ENCODE data around the gene GIGYF2.

GIGYF2 gene

DNA sequence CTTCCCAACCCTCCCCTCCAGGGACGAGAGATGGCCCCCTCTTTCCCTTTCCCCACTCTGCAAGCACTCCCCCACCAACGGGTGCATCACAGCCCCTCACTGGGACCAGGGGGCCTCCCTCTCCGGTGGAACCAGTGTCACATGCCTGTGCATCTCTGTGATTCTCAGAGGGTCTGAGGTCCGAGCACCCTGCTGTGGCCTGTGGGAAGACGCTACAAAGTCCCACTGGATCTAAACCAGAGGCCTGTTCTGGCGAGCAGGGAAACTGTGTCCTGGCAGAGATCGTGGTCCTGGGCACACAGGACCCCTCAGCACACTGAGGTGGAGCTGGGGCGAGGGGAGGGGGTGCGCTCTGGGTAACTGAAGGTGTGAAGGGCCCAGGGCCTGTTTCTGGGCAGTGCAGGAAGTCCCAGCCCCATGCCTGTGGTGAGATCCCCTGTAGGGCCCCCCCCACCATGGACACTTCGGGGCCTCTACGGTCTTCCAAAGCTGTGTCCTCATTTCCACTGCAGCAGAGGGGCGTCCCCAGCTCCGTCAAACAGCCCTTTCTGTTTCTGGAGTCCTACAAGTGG lies 180.9 kb downstream of the GIGYF2 start:
- Mint-ChIP-seq H3K4me3 (peak overlapping the region; percentile 33), H3K36me3 (ENCODE audit: low read depth) (no peaks in the 10 kb centered on the region), H3K27ac (no peak overlapping the region), H3K27me3 (peaks cover 15% of the 10 kb centered on the region), H3K4me1 (ENCODE audit: low read depth) (no peaks in the 10 kb centered on the region), H3K9me3 (no peaks in the 10 kb centered on the region)

DNA sequence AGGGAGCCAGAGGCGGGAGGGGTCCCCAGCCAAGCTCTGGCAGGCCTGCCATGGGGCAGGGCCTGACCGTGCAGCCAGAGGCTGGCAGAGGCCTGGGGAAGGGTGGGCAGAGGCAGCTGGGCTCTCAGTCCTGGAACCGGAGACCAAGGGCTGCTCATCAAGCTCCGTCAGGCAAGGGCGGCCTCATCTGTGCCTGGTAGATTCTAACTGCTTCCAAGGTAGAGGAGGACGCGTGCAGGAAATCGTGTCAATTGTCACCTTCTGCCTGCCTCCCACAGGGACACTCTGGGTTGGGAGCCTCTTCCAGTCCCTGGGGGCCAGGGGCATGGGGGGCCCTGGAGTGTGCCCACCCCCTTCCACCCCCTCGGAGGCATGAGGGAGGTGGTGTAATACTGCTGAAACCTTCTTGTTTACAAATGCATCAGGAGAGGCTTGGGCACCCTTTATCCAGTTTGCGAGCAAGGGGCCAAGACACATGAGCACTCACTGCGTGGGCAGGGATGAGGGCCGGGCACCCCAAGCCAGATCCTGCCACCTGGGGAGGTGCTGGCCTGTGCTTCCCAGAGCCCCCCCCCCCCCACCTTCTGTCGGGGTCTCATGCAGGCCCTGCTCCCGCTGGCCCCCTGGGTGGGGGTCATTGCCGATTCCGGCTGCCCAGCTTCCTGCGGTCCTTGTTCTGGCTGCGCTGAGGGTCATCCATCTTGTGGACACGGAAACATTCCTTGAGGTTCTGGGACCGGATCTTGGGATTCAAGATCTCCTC lies 181.9 kb downstream of the GIGYF2 start:
- no peak overlapping the region for H3K27ac Mint-ChIP-seq
- H3K27me3 Mint-ChIP-seq, result peaks cover 15% of the 10 kb centered on the region
- H3K9me3 Mint-ChIP-seq, result no peaks in the 10 kb centered on the region
- H3K4me3 Mint-ChIP-seq, result no peak overlapping the region
- H3K36me3 Mint-ChIP-seq (ENCODE audit: low read depth), result no peaks in the 10 kb centered on the region
- H3K4me1 Mint-ChIP-seq (ENCODE audit: low read depth), result no peaks in the 10 kb centered on the region

DNA sequence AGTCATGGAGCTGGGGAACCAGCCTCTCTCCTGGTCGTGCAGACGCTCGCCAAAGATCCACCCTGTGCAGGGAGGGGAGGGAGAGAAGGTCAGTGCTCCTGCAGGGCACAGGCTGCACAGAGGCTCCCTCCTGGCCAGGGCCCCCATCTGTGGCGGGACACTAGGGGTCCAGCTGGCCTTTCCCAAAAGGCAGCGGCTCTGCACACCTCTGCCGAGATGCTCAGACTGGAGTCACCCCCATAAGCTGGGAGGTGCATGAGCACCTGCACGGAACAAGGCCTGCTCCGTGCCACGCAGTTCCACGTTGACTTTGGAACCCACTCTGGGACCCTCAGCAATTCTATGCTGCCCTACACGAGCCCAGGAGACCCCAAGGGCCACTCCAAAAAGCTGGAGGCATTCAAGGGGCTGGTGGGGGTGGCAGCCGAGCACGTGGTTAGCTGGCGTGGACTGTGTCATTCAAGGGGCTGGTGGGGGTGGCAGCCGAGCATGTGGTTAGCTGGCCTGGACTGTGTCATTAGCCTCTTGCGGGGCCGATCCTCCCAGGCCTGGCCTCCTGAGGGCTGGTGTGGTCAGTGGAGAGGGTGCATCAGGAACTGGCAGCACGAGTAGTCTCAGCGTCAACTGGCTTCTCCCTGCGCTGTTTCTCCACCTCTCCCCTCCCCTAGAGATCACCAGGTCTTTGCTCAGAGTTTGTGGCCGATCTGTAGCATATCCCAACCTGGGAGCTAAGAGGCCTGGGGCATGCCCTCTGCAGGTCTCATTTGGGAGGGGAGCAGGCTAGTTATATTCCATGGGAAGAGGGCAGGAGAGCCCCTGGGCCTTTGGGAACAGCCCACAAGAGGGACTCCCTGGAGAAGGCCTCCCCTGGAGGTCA lies 182.7 kb downstream of the GIGYF2 start:
- Mint-ChIP-seq H3K27ac (no peak overlapping the region), H3K9me3 (no peaks in the 10 kb centered on the region), H3K4me1 (ENCODE audit: low read depth) (no peaks in the 10 kb centered on the region), H3K36me3 (ENCODE audit: low read depth) (no peaks in the 10 kb centered on the region), H3K27me3 (peaks cover 15% of the 10 kb centered on the region), H3K4me3 (no peak overlapping the region)

DNA sequence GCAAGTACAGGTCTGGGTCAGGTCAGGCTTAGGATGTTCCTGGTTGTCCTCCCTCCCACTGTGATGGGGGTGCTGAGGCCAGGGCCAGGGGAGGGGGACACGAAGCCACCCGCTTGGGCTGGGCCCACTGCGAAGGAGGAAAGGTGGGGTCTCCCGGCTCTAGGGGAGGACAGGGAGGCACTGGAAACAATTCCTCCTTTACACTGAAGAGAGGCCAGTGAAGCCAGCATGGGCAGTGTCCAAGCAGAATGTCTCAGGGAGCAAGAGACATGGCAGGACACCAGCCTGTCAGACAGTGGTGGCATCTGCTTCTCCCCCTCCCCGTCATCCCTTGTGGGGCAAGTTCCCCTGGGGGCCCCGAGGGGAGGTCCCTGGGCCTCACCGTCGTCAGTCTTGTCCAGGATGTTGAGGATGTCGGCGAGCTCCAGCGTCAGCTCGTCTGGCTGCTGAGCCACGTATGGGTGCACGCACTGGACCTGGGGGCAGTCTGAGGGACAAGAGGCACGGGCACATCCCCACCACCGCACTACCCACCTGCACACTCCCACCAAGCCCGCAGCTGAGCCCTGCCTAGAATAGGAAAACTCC lies 183.7 kb downstream of the GIGYF2 start:
- H3K4me3 Mint-ChIP-seq, result no peak overlapping the region
- H3K9me3 Mint-ChIP-seq, result no peaks in the 10 kb centered on the region
- H3K27ac Mint-ChIP-seq, result no peak overlapping the region
- no peaks in the 10 kb centered on the region for H3K36me3 Mint-ChIP-seq (ENCODE audit: low read depth)
- H3K4me1 Mint-ChIP-seq (ENCODE audit: low read depth), result no peaks in the 10 kb centered on the region
- peaks cover 6% of the 10 kb centered on the region for H3K27me3 Mint-ChIP-seq

DNA sequence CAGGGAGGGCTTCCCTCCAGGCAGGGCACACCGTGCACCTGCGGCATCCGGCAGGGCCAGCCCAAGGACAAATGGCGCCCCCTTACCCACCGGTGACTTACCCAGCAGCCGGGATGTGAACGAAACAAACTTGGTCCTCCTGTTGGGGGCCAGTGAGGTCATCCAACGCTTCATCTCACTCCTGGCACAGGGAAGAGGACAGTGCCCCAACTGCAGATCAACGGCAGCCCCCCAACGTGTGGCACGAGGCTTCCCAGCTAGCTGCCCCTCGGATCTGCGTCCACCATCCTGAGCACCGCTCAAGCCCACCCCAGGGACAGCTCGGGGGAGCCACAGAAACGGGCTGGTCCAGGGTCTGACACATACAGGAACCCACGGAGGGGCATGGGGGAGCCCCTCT lies 185.0 kb downstream of the GIGYF2 start:
- H3K4me1 Mint-ChIP-seq (ENCODE audit: low read depth), result no peaks in the 10 kb centered on the region
- no peaks in the 10 kb centered on the region for H3K36me3 Mint-ChIP-seq (ENCODE audit: low read depth)
- H3K4me3 Mint-ChIP-seq, result no peak overlapping the region
- no peaks in the 10 kb centered on the region for H3K9me3 Mint-ChIP-seq
- H3K27ac Mint-ChIP-seq, result no peak overlapping the region
- H3K27me3 Mint-ChIP-seq, result peaks cover 6% of the 10 kb centered on the region

DNA sequence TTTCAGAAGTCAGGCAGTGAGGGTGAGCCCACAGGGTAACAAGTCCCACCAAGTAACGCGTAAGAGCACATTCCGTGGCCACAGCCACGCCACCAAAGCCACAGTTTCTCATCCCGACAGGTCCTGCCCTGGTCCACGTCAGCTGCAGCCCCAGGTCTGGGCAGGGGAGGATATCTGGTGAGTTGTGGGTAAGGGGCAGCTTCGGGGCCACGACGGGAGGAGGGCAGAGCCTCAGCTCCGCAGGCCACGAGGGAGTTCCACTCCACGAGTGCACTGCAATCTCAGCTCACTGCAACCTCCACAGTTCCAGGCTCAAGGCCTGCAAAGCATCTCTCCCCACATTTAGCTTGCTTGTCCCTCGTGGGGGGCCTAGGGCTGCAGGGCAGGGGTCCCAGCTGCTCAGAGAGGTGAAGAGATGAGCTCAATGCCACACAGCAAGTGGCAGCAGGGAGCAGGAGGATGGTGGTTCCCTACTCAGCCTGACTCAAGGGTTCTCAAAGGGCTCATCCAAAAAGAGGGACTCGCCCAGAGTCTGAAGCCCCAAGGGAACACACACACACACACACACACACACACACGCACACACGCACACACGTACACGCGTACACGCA lies 185.5 kb downstream of the GIGYF2 start:
- Mint-ChIP-seq H3K9me3 (no peaks in the 10 kb centered on the region), H3K27me3 (peaks cover 3% of the 10 kb centered on the region), H3K4me3 (no peak overlapping the region), H3K36me3 (ENCODE audit: low read depth) (no peaks in the 10 kb centered on the region), H3K27ac (no peak overlapping the region), H3K4me1 (ENCODE audit: low read depth) (no peaks in the 10 kb centered on the region)

DNA sequence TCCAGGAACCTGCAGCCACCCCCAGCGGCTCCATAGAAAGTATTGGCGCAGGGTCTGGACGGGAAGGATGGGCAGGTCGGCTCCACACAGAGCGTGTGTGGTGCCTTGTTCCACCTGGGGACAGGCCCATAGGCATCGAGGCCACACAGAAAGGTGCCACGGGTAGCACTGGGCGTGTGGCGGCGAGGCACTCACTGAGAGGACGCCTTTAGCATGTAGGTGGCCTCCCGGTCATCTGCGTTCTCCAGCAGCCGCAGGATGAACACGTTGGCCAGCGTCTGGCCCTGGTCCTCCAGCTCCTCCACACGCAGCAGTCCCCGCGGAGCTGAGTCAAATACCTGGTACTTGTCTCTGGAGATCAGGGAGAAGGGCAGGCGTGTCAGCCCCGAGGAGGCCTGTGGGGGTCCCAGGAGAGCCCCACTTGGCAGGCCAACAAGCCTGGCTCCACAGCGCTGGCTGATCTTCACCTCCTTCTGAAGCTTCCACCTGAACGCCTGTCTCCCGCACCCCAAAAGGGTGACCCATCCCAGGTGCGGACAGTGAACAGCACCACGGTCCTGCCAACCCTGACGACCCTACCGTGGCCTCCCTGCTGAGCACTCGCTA lies 186.1 kb downstream of the GIGYF2 start:
- no peaks in the 10 kb centered on the region for H3K4me1 Mint-ChIP-seq (ENCODE audit: low read depth)
- H3K4me3 Mint-ChIP-seq, result no peak overlapping the region
- H3K27me3 Mint-ChIP-seq, result no peaks in the 10 kb centered on the region
- no peak overlapping the region for H3K27ac Mint-ChIP-seq
- H3K36me3 Mint-ChIP-seq (ENCODE audit: low read depth), result no peaks in the 10 kb centered on the region
- no peaks in the 10 kb centered on the region for H3K9me3 Mint-ChIP-seq

DNA sequence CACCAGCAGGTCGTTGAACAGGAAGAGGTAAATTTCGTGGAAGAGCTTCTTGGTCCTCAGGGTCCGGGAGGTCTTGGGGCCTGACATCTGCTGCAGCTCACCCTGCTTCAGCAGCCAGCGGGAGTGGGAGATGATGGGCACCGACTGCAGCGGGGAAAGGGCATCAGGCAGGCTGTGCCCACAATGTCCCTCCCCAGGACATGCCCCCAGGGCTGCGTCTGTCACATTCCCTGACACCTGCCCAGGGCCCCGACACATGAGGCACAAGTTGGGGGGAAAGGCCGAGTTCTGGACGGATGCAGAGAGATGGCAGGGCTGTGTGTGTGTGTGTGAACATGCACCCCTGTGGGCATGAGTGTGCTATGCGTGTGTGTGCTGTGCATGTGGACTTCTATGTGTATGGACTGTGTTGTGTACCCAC lies 186.9 kb downstream of the GIGYF2 start:
- Mint-ChIP-seq H3K4me3 (no peak overlapping the region), H3K9me3 (no peaks in the 10 kb centered on the region), H3K27ac (no peak overlapping the region), H3K4me1 (ENCODE audit: low read depth) (no peaks in the 10 kb centered on the region), H3K27me3 (no peaks in the 10 kb centered on the region), H3K36me3 (ENCODE audit: low read depth) (no peaks in the 10 kb centered on the region)

DNA sequence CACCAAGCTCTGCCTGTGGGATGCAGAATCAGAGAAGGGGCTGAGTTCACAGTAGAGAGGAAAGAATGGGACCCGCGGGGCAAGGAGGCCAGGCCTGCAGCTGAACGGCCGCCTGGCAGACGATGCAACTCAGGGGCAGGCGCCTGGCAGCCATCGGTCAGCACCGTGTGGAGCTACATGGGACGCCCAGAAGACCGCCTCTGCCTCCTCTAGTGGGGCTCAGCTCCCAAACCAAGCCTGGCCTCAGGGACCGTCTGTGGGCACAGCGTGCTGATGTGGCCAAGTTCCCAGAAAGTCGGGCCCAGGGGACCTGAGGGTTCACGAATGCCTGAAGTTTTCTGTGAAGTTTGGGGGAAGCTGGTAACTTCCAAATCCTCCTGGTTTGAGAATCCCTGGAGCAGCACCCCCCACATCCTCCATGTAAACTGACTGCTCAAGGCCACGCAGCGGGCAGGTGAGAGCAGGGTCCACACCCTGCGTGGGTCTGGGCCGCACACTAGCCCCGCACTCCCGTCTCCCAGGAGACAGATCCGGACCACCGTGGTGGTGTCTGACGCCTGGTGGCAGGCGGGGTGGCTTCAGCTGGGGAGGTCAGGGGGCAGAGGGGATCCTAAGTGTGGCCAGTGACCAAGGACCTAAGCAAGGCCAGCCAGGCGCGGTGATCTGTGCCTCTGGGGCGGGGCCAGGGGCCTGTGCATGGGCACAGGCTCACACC lies 187.6 kb downstream of the GIGYF2 start:
- H3K36me3 Mint-ChIP-seq (ENCODE audit: low read depth), result no peaks in the 10 kb centered on the region
- H3K27me3 Mint-ChIP-seq, result no peaks in the 10 kb centered on the region
- H3K27ac Mint-ChIP-seq, result no peak overlapping the region
- no peaks in the 10 kb centered on the region for H3K4me1 Mint-ChIP-seq (ENCODE audit: low read depth)
- H3K4me3 Mint-ChIP-seq, result no peak overlapping the region
- no peaks in the 10 kb centered on the region for H3K9me3 Mint-ChIP-seq

DNA sequence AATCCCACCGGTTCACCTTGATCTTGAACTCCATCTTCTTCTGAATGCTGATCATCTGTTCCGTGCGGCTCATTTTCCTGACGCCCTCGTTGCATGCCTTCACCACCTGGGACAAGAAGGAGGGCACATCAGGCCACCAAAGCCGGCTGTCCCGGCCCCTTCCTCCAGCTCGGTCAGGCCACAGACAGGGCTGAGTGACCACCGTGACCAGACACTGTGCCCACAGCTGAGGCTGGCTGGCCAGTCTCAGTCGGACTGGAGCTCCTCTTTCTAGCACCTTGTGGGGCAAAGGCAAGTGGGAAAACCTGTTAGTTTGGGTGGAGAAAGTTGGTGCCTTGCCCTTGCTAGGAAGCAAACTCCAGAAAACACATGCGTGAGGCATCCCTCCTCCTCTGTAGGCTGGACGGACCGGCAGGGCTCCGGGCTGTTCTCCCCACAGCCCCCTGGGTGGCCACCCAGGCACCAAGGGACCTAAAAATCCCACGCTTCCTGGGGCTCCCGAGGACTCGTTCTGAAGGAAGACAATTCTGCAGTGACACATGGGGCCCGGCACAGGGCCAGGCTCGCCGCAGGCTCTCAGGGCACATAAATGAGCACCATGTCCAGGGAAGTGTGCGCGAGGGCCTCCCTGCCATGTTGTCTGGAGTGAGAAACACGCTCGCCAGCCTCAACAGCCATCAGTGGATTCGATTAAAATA lies 188.3 kb downstream of the GIGYF2 start:
- no peaks in the 10 kb centered on the region for H3K4me1 Mint-ChIP-seq (ENCODE audit: low read depth)
- H3K9me3 Mint-ChIP-seq, result no peaks in the 10 kb centered on the region
- H3K27ac Mint-ChIP-seq, result no peak overlapping the region
- no peaks in the 10 kb centered on the region for H3K27me3 Mint-ChIP-seq
- H3K36me3 Mint-ChIP-seq (ENCODE audit: low read depth), result no peaks in the 10 kb centered on the region
- H3K4me3 Mint-ChIP-seq, result no peak overlapping the region

DNA sequence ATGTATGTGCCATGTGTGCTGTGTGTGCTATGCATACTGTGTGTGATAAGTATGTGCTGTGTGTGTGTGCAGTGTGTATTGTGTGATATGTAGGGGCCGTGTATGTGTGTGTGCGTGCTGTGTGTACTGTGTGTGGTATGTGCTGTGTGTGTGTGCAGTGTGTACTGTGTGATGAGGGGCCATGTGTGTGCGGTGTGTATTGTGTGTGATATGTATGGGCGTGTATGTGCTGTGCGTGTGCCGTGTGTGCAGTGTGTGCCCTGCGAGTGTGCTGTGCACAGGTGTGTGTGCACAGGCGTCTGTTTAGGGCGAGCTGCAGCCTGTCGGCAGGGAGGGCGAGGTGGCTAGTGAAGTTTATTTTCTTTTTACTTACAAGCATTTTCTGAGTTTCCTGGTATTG lies 189.0 kb downstream of the GIGYF2 start:
- no peaks in the 10 kb centered on the region for H3K36me3 Mint-ChIP-seq (ENCODE audit: low read depth)
- H3K27ac Mint-ChIP-seq, result no peak overlapping the region
- H3K4me1 Mint-ChIP-seq (ENCODE audit: low read depth), result no peaks in the 10 kb centered on the region
- H3K9me3 Mint-ChIP-seq, result no peaks in the 10 kb centered on the region
- no peak overlapping the region for H3K4me3 Mint-ChIP-seq
- peaks cover 5% of the 10 kb centered on the region for H3K27me3 Mint-ChIP-seq

DNA sequence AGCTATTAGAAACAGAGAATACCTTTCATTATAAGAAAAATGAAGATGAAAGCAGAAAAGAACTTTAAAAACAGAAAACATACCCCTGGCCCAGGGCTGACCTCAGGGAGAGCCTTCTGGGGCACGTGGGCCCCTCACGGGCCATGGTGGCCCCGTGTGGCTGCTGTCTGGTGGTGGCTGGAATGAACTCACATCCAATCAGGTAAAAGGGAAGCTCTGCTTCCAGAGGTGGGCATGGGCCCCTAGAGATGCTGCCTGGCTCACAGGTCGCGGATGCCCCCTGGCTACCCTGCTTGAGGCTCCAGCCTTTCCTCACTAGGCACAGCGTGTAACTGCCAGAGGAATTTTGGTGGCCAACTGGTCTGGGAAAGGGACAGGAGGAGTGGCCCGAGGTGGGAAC lies 189.5 kb downstream of the GIGYF2 start:
- H3K27me3 Mint-ChIP-seq, result peaks cover 7% of the 10 kb centered on the region
- no peak overlapping the region for H3K27ac Mint-ChIP-seq
- no peaks in the 10 kb centered on the region for H3K9me3 Mint-ChIP-seq
- H3K4me3 Mint-ChIP-seq, result no peak overlapping the region
- H3K36me3 Mint-ChIP-seq (ENCODE audit: low read depth), result no peaks in the 10 kb centered on the region
- H3K4me1 Mint-ChIP-seq (ENCODE audit: low read depth), result no peaks in the 10 kb centered on the region

DNA sequence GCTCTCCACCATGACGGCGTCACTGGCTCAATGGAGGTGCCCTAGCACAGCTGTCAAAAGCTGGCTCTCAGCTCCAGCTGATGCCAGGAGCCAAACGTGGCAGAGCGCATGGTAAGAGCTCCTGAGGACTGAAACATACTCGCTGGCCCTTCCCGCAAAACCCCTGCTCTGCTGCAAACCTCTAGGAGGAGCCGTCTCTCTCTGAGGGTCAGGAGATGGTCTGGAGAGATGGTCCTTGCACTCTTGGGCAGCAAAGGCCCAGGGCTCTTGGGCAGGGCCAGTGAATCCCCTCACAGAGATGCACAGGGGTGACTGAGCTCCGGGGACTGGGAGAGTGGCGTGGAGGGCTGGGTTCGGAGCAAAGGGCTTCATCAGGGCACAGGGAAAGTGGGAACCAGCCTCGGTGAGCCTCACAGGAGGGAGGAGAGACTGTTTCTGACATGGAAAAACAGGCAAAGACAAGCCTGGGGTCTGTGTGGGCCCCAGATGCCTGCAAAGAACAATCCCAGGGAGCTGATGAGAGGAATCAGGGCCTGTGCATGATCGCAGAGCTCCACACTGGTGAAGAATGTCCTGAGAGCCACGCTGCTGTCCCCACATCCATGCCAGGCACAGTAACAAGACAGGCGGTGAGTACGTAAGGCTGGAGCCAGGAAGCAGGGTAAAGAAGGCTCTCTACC lies 190.2 kb downstream of the GIGYF2 start:
- no peaks in the 10 kb centered on the region for H3K36me3 Mint-ChIP-seq (ENCODE audit: low read depth)

More for the DNA sequence above, 190.2 kb downstream of the GIGYF2 start:
- H3K9me3 Mint-ChIP-seq, result no peaks in the 10 kb centered on the region
- peaks cover 12% of the 10 kb centered on the region for H3K27me3 Mint-ChIP-seq
- no peaks in the 10 kb centered on the region for H3K4me1 Mint-ChIP-seq (ENCODE audit: low read depth)
- H3K4me3 Mint-ChIP-seq, result no peak overlapping the region
- H3K27ac Mint-ChIP-seq, result no peak overlapping the region

All from stimulated activated naive CD8-positive, alpha-beta T cell treated with anti-CD3 and anti-CD28 coated beads, Interleukin-15, Interleukin-2, amounts not matched to agents 100 ng/mL and 50 ng/mL, for 24 hours (primary cell).